SK-N-MC (cell line): ENCODE data around the gene CEP83.

Source experiments
- DNase-seq: peaks from one replicate; pipeline ENCODE4 v3.0.0-alpha.2; 2011; ENCODE audit warnings: low read depth, low spot score
- H3K27ac ChIP-seq: fragments of 200-600 bp; sonication (generic); 2 replicates; pipeline ENCODE4 v1.5.1; 2016; ENCODE audit warnings: mixed run types
- H3K36me3 ChIP-seq: fragments of 200-600 bp; sonication (generic); 2 replicates; pipeline ENCODE4 v1.6.1; 2017; ENCODE audit warnings: antibody characterized with exemption, low read length, mixed read lengths; ENCODE audit not compliant: insufficient read depth
- H3K4me3 ChIP-seq: fragments of 200-600 bp; sonication (generic); 2 replicates; pipeline ENCODE4 v1.5.1; 2016
- H3K9ac ChIP-seq: fragments of 200-600 bp; sonication (generic); 2 replicates; pipeline ENCODE4 v1.8.0; 2017; ENCODE audit warnings: mixed run types, mixed read lengths; ENCODE audit not compliant: insufficient read length
- H3K9me3 ChIP-seq: fragments of 200-600 bp; sonication (generic); 2 replicates; pipeline ENCODE4 v1.6.1; 2017; ENCODE audit warnings: low read depth, mild to moderate bottlenecking, antibody characterized with exemption, low read length, moderate library complexity, mixed read lengths
- EZH2 ChIP-seq: fragments of 200-600 bp; sonication (generic); IDR thresholded peaks from one replicate; pipeline ENCODE4 v1.6.1; 2017; ENCODE audit warnings: antibody characterized with exemption
- FOXP2 ChIP-seq: optimal IDR thresholded peaks from 2 replicates; pipeline ENCODE3; 2011; ENCODE audit warnings: mild to moderate bottlenecking, moderate library complexity; ENCODE audit not compliant: insufficient read depth; ENCODE audit errors: extremely low read length, control extremely low read depth
- POLR2AphosphoS5 ChIP-seq: IDR thresholded peaks from 2 replicates; pipeline ENCODE4 v1.6.1; 2012; ENCODE audit warnings: mild to moderate bottlenecking, low read depth, low read length, borderline replicate concordance

The CEP83 gene

DNA sequence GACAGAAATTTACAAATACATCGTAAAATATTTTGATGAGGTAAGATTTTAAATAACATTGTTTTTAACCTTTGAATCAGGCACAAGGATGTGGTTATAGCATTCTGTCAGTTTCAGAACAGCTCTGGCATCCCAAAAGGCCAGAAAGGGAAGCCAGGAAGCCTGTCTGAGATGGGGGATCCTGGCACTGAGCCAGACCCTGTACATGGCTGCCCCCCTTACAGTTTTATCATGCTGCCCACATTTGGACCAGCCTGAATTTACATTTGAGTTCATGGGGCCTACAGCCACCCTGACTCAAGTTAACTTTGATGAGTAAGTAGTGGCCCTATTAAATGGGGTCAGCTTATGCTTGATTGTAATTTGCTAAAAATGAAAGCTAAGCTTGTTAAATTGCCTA is 155.7 kb downstream of the CEP83 start:
- Histone ChIP-seq H3K4me3 (no peak overlapping the region), H3K27ac (no peak overlapping the region), H3K9ac (no peak overlapping the region), H3K36me3 (peaks cover 17% of the 10 kb centered on the region), H3K9me3 (no peaks in the 10 kb centered on the region)
- TF ChIP-seq EZH2, result no peak
- no peak for TF ChIP-seq POLR2AphosphoS5
- TF ChIP-seq FOXP2, result no peak
- DNase-seq, result no peak

DNA sequence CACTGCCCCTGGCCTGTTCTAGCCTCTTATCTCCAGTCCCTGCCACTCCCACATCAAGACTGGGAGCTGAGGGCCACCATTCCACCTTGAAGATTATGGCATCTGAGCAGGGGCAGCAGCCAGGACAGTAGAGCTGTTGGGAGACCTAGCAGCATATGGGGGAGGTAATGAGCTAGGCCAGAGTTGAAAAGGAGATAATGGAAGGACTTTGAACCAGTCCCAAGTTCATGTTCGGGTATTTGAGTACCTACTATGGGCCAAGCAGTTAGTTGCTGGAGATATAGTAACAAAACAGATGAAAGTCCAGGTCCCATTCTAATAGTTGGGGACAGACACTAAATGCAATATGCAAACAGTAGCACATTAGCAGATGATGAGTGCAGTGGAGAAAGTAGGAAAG is 159.8 kb downstream of the CEP83 start:
- Histone ChIP-seq H3K27ac (no peak overlapping the region), H3K4me3 (no peak overlapping the region), H3K36me3 (no peaks in the 10 kb centered on the region; the same call in 1 of the 2 replicates), H3K9ac (no peak overlapping the region), H3K9me3 (no peaks in the 10 kb centered on the region)
- no peak for DNase-seq
- no peak for TF ChIP-seq FOXP2
- TF ChIP-seq EZH2, result no peak
- no peak for TF ChIP-seq POLR2AphosphoS5

DNA sequence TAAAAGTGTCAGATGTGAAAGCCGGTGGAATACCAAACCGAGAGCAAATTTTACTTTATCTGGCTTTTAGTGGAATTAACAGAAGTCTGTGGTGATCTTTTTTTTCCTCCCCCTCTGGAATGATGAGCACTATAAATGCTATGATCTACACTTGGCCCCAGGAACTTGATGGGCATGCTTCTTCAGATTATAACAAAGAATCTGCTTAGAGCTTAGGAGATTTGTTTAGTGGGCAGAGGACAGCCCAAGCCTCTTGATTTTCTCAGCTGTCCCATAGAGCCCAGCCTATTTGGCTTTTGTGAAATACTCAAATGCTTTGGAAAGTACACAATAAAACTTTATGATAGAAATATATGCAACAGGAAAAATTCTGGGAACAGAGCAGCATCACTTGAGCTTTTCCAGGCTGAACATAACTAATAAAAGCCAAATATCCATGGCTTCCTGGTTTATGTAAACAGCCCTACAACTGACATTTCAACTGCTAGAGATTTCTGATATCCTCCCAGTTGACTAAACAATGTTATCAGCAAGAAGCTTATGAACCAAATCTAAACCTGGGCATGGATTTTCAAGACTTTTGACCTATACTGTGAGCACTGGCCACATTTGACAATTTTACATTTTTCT is 161.7 kb downstream of the CEP83 start:
- H3K36me3 ChIP-seq, result no peaks in the 10 kb centered on the region
- H3K4me3 ChIP-seq, result no peak overlapping the region
- H3K27ac ChIP-seq, result no peak overlapping the region
- no peaks in the 10 kb centered on the region for H3K9me3 ChIP-seq
- H3K9ac ChIP-seq, result no peak overlapping the region
- no peak for DNase-seq
- TF ChIP-seq POLR2AphosphoS5 (no peak), FOXP2 (no peak), EZH2 (no peak)

DNA sequence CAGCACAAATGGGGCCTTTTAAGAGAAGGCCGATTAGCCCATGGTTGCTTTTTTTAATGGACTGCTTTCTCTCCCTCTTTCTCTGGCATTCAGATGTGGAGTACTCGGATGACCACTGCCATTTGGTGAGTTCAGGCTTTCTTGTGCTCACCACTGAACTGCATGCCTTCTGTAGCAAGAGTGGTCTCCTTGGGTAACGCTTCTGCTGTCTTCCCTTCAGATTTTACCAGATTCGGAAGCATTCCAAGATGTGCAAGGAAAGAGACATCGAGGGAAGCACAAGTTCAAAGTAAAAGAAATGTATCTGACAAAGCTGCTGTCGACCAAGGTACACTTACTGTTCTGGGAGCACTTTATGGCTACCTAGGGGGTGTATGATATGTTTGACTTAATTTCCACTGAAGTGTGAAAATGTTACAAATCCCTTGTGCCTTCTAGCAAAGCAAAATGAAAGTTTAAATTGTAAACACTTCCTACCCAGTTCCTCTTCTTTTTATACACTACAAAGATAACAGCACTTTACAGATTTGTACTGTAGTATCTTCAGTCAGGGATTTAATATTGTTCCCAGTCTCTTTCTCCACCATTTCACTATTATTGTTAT is 162.5 kb downstream of the CEP83 start:
- Histone ChIP-seq H3K36me3 (no peaks in the 10 kb centered on the region), H3K9me3 (no peaks in the 10 kb centered on the region), H3K4me3 (no peak overlapping the region), H3K27ac (no peak overlapping the region), H3K9ac (no peak overlapping the region)
- no peak for TF ChIP-seq FOXP2
- no peak for DNase-seq

DNA sequence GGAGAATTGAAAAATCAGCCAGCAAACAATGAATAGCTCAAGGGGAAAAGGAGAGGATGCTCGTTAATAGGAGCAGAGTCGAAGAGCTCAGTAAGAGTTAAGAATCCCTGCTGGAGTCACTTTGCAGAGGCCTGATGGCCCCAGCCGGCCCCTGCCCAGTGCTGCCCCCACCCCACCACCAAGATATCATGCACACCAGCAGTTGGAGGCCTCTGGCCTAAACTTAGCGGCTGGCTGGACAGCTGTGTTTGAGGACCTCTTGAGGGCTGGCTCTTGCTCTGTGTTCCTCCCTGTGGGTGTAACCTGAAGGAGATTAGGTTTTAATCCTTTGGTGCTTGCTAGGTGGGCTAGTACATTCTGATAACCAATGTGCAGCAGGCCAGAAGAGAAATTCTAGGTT is 169.3 kb downstream of the CEP83 start:
- TF ChIP-seq POLR2AphosphoS5 (no peak), FOXP2 (no peak), EZH2 (no peak)
- Histone ChIP-seq H3K4me3 (no peak overlapping the region), H3K36me3 (no peaks in the 10 kb centered on the region), H3K27ac (no peak overlapping the region), H3K9me3 (no peaks in the 10 kb centered on the region), H3K9ac (no peak overlapping the region)
- no peak for DNase-seq

DNA sequence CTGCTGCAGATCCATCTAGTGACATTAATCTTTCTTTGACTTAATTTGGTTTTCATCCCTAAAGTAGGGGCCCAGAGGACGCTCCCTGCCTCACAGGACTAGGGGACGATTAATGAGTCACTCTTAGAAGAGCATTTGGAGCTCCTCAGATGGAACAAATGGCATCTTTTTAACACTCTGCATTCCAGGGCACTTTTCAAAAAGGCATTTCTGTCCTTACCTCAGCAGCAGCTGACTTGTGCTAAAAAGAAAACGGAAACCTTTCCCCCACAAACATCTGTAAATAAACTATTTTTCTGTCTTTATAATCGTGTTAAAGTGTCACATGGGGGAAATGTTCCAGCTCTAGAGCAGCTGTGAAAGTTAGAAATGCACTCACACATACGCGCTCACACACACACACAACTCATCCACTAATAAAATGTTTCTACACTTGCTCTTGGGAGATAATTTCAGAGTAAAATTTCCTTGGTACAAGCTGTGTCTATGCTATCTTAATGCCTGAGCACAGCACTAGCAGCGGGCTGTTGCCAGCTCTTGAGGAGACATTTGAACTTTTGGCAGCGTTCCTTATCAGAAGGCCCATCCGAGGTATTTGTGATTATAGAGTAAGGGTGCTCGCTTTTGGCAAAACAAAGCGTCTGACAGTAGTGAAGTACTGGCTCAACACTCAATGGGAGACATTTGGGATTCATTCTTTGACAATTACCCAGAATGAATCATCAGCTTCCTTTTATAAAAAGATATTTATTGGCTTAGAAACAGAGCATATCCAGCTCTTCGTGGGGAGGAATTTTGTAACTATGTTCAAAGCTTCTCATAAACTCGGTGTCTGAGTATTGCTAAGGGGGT is 170.0 kb downstream of the CEP83 start:
- no peak for DNase-seq
- Histone ChIP-seq H3K4me3 (no peak overlapping the region), H3K27ac (no peak overlapping the region), H3K9me3 (no peaks in the 10 kb centered on the region), H3K36me3 (no peaks in the 10 kb centered on the region), H3K9ac (no peak overlapping the region)
- TF ChIP-seq FOXP2 (no peak), POLR2AphosphoS5 (no peak), EZH2 (no peak)

DNA sequence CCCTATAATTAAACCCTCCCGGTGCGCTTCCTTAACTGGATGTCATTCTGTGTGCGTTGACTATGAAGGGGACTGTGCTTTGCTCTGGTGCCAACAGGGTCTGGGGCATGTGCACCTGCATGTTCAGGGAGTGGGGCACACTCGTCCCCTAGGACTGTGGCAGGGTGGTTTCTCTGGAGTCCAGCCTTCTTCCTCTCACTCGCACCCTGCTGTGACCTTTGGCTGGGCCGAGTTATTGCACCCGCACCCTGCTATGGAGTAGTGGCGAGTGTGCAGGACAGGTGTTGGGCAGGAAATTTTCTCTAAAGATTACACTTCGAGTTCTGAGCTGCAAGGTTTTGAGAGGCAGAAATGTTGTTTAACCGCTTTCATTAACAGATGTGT is 172.4 kb downstream of the CEP83 start:
- no peaks in the 10 kb centered on the region for H3K9me3 ChIP-seq
- no peak for DNase-seq
- H3K27ac ChIP-seq, result no peak overlapping the region

DNA sequence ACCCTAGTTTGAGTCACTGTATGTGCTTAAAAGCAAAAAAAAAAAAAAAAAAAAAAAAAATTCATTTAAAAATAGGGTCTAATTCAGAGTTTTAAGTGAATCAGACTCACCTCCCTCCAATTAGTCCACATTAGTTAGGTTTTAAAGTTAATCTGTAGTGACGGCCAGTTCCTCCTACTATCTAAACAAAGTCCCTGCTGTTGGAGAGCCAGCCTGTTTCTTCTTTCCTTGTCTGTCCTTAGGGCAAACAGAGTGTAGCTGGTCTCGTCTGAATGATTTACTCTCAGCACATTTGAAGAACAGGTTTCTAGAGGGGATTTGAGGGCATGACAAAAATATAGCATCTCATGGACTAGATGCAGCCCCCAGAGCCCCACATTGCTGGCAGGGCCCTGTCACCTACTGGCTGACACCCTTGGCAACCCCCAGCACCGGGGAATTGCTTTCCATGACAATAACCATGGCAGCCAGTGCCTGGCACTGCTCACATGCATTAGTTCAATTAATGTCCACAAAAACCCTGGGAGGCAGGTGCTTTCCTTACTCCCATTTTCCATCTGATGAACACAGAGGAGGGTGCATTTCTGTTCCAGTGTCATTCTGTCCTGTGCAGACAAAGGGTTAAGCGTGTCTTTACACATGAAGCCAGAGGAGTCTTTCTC is 173.0 kb downstream of the CEP83 start:
- TF ChIP-seq FOXP2 (no peak), EZH2 (no peak), POLR2AphosphoS5 (no peak)
- Histone ChIP-seq H3K36me3 (no peaks in the 10 kb centered on the region), H3K27ac (no peak overlapping the region), H3K4me3 (no peak overlapping the region), H3K9me3 (no peaks in the 10 kb centered on the region), H3K9ac (no peak overlapping the region)
- no peak for DNase-seq

More for the DNA sequence above, 172.4 kb downstream of the CEP83 start:
- no peak overlapping the region for H3K9ac ChIP-seq
- H3K36me3 ChIP-seq, result no peaks in the 10 kb centered on the region
- H3K4me3 ChIP-seq, result no peak overlapping the region
- TF ChIP-seq FOXP2 (no peak), POLR2AphosphoS5 (no peak), EZH2 (no peak)

DNA sequence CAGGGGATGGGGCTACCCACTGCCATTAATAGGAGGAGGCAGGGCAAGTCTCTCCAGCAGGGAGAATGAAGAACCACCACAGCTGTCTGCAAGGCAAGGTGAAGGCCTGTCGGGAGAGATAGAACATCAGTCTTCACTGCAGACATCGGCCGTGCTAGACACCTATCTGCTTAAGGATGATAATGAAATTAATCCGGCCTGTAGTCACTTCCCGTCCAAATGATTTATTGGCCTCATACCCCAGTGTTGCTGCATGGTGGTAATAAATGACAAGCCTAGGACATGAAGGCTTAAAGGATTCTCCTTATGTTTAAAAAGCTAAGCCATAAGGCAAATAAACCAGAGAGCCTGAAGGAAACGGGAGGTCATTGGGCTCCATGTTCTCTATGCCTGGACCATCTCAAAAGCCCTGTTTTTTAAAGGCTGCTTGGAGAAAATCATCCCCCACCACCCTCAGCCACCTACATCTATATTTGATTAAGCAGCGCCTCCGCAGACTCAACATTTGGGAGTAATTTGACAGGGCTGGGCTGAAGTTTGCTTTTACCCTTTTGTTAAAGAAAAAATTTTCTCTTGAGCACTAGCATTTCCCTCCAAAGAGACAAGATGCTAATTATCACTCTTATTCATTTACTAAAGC is 173.6 kb downstream of the CEP83 start:
- DNase-seq, result no peak
- no peak for TF ChIP-seq POLR2AphosphoS5
- TF ChIP-seq EZH2, result no peak
- no peak for TF ChIP-seq FOXP2
- H3K27ac ChIP-seq, result no peak overlapping the region
- H3K4me3 ChIP-seq, result no peak overlapping the region
- H3K9me3 ChIP-seq, result no peaks in the 10 kb centered on the region
- H3K36me3 ChIP-seq, result no peaks in the 10 kb centered on the region
- no peak overlapping the region for H3K9ac ChIP-seq
